Limb (tissue), 2 donors: ENCODE results near the gene ACTR8.
"Not testable (repeated sequence)": the region's sequence is repeated elsewhere in the genome, so short reads cannot be mapped to it uniquely, and the experiment has no call there.

Experiments used
- DNase-seq, 2 donors: peaks; one replicate each; pipeline ENCODE4 v3.0.0-alpha.2; 2016; ENCODE audit errors: extremely low spot score in 2 of 2

Gene ACTR8

GRCh38 chr3:53881691-53882593 lies at the start of gene ACTR8:
Gene ACTR8, minus strand, starts transcription at chr3:53882152. Its CDS starts 51 bp downstream, at chr3:53882101.
- DNase-seq: peak; percentile 91 to 96

GRCh38 chr3:53927208-53927872 lies 45.4 kb upstream of the ACTR8 start:
- DNase-seq: not testable (repeated sequence)

GRCh38 chr3:53921296-53921695 lies 39.3 kb upstream of the ACTR8 start:
- no peak for DNase-seq

- no peak for DNase-seq
These were observed 37.8 kb upstream of the ACTR8 start for GRCh38 chr3:53919741-53920140.

GRCh38 chr3:53913401-53913800 lies 31.4 kb upstream of the ACTR8 start:
- DNase-seq: no peak

- DNase-seq: no peak
These were observed 20.8 kb upstream of the ACTR8 start for GRCh38 chr3:53902711-53903110.

- no peak for DNase-seq
These were observed 20.1 kb upstream of the ACTR8 start for GRCh38 chr3:53902067-53902466.

- DNase-seq: no peak
These were observed 18.8 kb upstream of the ACTR8 start for GRCh38 chr3:53900666-53901331.

GRCh38 chr3:53899750-53900149 lies 17.8 kb upstream of the ACTR8 start:
- DNase-seq: no peak

GRCh38 chr3:53892286-53892637 lies 10.3 kb upstream of the ACTR8 start:
- peak in 1 of 2 donors; percentile 36 for DNase-seq

GRCh38 chr3:53891497-53892285 lies 9.7 kb upstream of the ACTR8 start, which contains the start of gene SELENOK:
Gene SELENOK, minus strand, starts transcription at chr3:53891859.
- DNase-seq: peak; percentile 97 to 99

GRCh38 chr3:53890726-53891475 lies 8.9 kb upstream of the ACTR8 start:
- DNase-seq: no peak

GRCh38 chr3:53888232-53888631 lies 6.3 kb upstream of the ACTR8 start:
- no peak for DNase-seq

GRCh38 chr3:53887446-53887845 lies 5.5 kb upstream of the ACTR8 start:
- DNase-seq: no peak

GRCh38 chr3:53885239-53885638 lies 3.3 kb upstream of the ACTR8 start:
- DNase-seq: no peak

- no peak for DNase-seq
These were observed 2.7 kb upstream of the ACTR8 start for GRCh38 chr3:53884623-53885022.

GRCh38 chr3:53883008-53883407 lies 1.1 kb upstream of the ACTR8 start:
- no peak for DNase-seq

GRCh38 chr3:53880396-53881345 lies 1.3 kb downstream of the ACTR8 start:
- DNase-seq: no peak

GRCh38 chr3:53865732-53866499 lies 16.0 kb downstream of the ACTR8 start:
- no peak for DNase-seq
